GF-D8 (cell line): ENCODE measurements around the gene IFITM10.
"Not testable (repeated sequence)": the region's sequence is repeated elsewhere in the genome, so short reads cannot be mapped to it uniquely, and the experiment has no call there.

Source experiments
- DNase-seq: peaks from one replicate; lab custom pipeline; 2025; lab: John Stamatoyannopoulos, UW

Gene IFITM10

DNA sequence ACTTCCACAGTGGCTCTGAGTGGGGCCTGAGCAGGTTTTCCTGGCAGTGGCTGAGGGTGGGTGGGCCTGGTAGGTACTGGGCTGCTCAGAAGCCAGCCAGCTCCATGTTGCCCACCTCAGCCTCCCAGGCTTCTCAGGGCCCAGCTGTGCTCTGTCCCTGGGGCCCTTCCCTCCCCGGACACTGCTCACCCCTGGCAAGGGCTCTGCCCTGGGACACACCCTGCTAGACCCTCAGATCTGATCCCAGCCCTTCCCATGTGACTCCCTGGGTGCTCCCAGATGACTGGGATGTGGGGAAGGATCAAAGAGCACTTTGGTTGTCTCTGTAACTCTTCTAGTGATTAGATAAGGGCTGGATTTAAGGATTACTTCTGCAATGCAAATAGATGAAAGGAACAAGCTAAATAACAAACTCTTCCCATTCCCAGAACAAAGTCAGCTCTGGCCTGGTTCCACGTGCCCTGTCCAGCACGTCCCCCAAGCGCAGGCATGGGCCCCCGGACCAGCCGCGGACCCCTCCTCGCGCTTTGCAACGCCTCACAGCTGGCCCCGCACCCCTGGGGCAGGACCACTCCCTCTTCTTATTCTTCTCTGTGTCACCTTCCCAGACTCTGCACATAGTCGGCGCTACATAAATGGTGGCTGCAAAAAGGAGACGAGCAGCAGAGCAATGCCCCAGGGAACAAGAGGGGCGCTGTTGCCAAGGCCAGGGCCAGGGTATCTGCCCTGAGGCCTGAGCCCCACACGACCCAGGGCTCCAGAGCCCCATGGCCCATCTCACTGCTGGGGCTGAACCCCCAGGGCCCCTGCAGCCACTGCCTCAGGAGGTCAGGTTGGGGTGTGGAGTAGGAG, 59.1 kb downstream of the IFITM10 start:
- DNase-seq = no peak

- DNase-seq = no peak
Observed at GRCh38 chr11:1690167-1691025, 60.0 kb downstream of the IFITM10 start.

DNA sequence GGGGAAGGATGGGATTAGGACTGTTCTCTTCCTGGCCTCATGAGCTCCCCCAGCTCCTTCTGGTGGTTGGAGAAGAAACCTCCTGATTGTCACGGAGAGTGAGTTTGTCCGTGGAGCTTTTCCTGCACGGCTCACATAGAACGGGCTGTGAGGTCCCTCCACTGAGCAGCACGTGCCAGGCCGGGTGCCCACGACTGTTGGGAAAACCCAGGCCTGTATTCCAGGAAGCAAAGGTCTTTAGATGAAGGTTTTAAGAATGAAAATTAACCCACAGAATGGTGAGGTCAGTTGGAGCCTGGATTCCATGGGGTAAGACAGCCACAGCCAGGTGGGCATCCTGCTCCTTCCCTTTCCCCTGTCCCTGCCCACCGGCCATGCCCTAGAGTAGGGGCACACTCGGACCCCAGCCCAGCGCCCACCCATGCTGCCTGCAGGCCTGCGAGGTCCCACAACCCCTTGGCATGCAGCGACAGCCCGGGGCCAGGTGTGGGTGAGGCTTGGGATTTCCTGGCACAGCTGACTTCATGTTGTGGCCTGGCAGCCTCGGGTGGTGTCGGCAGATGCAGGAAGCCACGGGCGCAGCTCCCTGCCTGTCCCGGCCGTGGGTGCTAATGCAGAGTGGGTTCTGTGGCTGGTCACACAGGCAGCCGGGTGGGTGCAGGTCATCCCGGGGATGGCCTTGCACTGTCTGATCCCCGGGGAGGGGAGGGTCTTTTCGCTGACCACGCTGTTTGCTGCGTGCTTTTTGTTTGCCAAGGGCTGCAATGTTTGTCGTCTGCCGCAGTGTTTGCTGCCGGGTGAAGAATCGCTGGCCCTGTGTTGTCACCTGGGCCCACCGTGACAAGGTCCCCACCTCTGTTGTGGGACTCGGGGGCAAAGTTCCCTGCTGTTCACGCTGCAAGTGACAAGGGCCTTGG, 60.9 kb downstream of the IFITM10 start:
- DNase-seq = not testable (repeated sequence)

DNA sequence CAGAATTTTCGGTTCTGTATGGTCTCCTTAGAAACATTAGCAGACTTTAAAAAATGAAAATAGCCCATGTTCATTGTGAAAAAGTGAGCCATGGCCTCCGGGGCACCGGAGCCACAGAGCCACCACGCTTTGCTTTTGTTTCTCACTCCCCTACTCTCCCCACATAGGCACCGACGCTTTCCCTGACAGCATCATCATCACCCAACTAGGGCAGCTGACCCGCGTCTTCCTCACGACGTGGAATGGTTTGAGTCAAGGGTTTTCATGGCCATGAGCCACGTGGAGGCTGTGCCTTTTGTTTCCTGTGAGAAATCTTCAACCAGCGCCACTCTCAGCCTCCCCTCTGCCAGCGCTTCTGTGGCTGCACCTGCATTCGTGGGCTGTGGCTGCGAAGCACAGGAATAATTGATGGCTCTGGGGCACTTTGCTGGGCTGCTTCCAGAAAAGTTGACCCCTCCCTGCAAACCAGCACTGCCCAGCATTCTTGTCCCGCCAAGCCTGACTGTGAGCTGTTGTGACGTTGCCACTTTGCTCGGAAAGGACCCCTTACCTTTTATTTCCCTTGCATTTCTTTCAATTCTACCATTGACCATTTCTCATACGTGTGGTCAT, 62.0 kb downstream of the IFITM10 start:
- DNase-seq = not testable (repeated sequence)

DNA sequence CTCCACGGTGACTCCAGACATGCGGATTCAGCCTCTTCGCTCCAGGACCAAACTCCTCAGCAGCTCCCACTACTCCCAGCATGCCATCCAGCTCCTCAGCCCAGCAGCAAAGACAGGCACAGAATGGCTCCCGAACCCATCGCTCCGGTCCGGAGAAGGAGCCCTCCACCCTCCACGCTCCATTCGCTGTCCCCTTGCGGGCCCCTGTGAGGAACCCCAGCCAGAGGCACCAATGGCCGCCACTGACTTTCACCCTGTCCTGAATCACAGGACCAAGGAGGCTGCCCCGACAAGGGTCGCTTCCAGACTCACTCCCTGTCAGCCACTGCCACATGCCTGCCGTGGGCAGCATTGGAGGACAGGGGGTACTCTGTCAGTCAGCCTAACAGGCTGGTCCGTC, 64.2 kb downstream of the IFITM10 start:
- DNase-seq = not testable (repeated sequence)

DNA sequence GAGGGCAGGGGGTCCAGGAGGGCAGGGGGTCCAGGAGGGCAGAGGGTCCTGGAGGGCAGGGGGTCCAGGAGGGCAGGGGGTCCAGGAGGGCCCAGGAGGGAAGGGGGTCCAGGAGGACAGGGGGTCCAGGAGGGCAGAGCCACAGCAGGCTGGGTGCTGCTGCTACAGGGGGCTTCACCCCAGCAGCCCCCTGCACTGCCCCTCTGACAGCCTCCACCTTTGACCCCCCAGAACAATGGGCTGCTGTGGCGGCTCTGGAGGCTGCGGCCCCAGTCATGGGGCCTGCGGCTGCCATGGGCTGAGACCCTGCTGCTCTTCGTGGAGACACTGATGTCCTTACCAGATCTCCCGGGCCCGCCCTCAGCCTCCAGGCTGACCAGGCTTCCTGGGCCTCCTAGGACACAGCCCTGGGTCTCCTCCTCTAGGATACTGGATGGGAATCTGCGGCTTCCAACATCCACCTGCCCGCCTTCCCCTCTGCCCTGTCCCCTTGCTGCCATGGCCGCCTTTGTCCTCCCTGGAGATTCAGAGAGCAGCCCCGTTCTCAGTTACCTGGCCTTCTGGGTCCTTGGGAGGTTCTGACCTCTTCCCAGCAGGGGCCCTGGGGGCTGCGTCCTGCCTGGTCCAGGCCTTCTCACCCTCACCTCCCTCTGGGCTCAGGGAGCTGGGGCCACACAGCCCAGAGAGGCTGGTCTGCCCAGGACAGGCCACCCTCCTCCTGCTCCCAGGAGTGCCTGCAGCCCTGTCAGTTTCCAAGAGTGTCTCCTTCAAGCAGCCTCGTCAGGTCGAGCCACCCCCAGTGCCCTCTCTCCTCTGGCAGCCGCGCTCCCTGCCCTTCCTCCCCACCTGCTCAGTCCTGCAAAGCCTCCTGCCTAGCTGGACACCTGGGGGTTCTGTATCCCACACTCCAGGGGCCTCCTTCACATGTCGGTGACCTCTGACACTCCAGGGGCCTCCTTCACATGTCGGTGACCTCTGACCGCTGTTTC, 65.2 kb downstream of the IFITM10 start:
- DNase-seq = not testable (repeated sequence)

GRCh38 chr11:1683904-1684572, 66.4 kb downstream of the IFITM10 start:
- not testable (repeated sequence) for DNase-seq

DNA sequence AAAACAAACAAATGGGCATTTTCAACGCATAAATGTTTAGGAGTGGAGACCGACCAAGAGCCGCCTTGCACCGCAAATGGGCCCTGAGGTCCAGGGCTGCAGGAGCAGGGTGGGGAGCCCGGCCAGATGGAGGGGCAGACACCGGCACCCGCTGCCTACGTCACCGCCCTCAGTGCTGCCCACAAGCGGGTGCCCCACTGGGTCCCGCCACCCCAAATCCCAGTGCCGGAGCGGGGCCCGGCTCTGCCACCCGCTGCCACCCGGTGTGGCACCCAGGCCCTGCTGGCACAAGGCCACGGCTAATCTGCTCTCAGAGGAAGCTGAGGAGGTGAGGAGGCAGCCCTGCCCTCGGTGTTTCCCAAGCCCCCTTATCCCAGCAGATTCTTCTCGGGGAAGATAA, 67.2 kb downstream of the IFITM10 start:
- DNase-seq = not testable (repeated sequence)
